ENCODE measurements around the gene RYR2. TPM values are rescaled to one million over a fixed set of nuclear protein-coding genes. Genes with fewer than 3 reads are reported as not detected.

RYR2 gene
- total and polyA plus RNA-seq, 2 donors (not counting 1 experiment from before 2014, with no cell fraction given), result not detected

DNA sequence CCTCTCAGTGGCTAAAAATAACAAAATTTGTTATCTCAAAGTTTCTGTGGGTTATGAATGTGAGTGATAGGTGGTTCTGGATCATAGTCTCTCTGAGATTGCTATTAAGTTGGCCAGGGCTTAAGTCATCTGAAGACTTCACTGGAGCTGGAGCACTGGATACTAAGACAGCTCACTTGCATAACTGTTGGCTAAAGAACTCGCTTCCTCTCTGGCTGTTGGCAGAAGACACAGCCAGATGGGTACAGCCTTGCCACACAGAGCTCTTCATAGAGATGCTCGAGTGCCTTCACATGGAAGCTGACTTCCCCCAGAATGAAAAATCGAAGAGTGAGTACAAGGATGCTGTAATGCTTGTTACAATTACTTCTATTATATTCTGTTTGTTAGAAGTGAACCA is 514.9 kb downstream of the RYR2 start:
- H3K4me3 ChIP-seq (ENCODE audit: control extremely low read depth in 1 of 5, extremely low read depth in 1 of 5, insufficient read depth in 1 of 5, low read depth in 2 of 5, low read length in 4 of 5), result no peak overlapping the region
- intact Hi-C loops (cut with micrococcal nuclease), result no loop called here
- DNase-seq, result no peak
- no peak for ATAC-seq (ENCODE audit: low read depth)
- no peaks in the 10 kb centered on the region for H3K4me1 ChIP-seq (ENCODE audit: control insufficient read depth in 2 of 2, insufficient read depth in 2 of 2, low read length in 2 of 2)
- Mint-ChIP-seq H3K27me3 (no peaks in the 10 kb centered on the region), H3K27ac (no peak overlapping the region), H3K9me3 (ENCODE audit: insufficient read depth) (no peaks in the 10 kb centered on the region), H3K4me1 (no peaks in the 10 kb centered on the region), H3K4me3 (no peak overlapping the region)
- no peak overlapping the region for H2AFZ ChIP-seq (ENCODE audit: insufficient read depth, low read depth, low read length, poor library complexity, severe bottlenecking)
- no peak overlapping the region for H3K27ac ChIP-seq (ENCODE audit: low read length in 2 of 2)
- TF ChIP-seq EZH2 (IDR thresholded peaks at IDR 0.05; ENCODE audit: borderline replicate concordance, insufficient read depth, low read depth, low read length, poor library complexity, severe bottlenecking), result no peak
- TF ChIP-seq, protein P1, sequence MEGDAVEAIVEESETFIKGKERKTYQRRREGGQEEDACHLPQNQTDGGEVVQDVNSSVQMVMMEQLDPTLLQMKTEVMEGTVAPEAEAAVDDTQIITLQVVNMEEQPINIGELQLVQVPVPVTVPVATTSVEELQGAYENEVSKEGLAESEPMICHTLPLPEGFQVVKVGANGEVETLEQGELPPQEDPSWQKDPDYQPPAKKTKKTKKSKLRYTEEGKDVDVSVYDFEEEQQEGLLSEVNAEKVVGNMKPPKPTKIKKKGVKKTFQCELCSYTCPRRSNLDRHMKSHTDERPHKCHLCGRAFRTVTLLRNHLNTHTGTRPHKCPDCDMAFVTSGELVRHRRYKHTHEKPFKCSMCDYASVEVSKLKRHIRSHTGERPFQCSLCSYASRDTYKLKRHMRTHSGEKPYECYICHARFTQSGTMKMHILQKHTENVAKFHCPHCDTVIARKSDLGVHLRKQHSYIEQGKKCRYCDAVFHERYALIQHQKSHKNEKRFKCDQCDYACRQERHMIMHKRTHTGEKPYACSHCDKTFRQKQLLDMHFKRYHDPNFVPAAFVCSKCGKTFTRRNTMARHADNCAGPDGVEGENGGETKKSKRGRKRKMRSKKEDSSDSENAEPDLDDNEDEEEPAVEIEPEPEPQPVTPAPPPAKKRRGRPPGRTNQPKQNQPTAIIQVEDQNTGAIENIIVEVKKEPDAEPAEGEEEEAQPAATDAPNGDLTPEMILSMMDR (IDR thresholded peaks at IDR 0.05), result no peak
- no peaks in the 10 kb centered on the region for H3K27me3 ChIP-seq (replicated peaks in 1 of 4; ENCODE audit: control extremely low read depth in 1 of 4, control insufficient read depth in 3 of 4, insufficient read depth in 4 of 4, low read length in 3 of 4)
- no peak overlapping the region for H3K9ac ChIP-seq (ENCODE audit: low read length)
- POLR2A ChIA-PET, result no interaction called here
- no peaks in the 10 kb centered on the region for H4K20me1 ChIP-seq (ENCODE audit: control insufficient read depth, insufficient read depth, low read length, poor library complexity, severe bottlenecking)
- no peaks in the 10 kb centered on the region for H3K9me3 ChIP-seq (ENCODE audit: control extremely low read depth in 1 of 3, control insufficient read depth in 2 of 3, insufficient read depth in 1 of 3, low read length in 2 of 3)
- CTCF ChIA-PET, result interaction anchor here (1.3 kb wide), 1 partner anchor 13 kb away, joined by 3 read pairs; no protein-coding TSS in a partner anchor
- H3K79me2 ChIP-seq (ENCODE audit: control insufficient read depth, insufficient read depth, low read length), result no peaks in the 10 kb centered on the region
- H3K36me3 ChIP-seq (replicated peaks in 1 of 2; ENCODE audit: control extremely low read depth in 1 of 2, control insufficient read depth in 1 of 2, extremely low read depth in 1 of 2, insufficient read depth in 2 of 2, low read length in 1 of 2), result no peaks in the 10 kb centered on the region
- no peak overlapping the region for H3K4me2 ChIP-seq (replicated peaks; ENCODE audit: low read depth, low read length, poor library complexity, severe bottlenecking)
- WGBS (ENCODE audit: insufficient coverage), result 50% methylated on average over 1 of the region's 3 CpGs

- no peak for TF ChIP-seq EZH2 (IDR thresholded peaks at IDR 0.05; ENCODE audit: borderline replicate concordance, insufficient read depth, low read depth, low read length, poor library complexity, severe bottlenecking)
- TF ChIP-seq, protein P1 (IDR thresholded peaks at IDR 0.05), result peak; percentile 84
- DNase-seq, result peak; percentile 50
- Histone ChIP-seq H3K79me2 (ENCODE audit: control insufficient read depth, insufficient read depth, low read length) (no peaks in the 10 kb centered on the region), H4K20me1 (ENCODE audit: control insufficient read depth, insufficient read depth, low read length, poor library complexity, severe bottlenecking) (no peaks in the 10 kb centered on the region), H3K4me3 (ENCODE audit: control extremely low read depth in 1 of 5, extremely low read depth in 1 of 5, insufficient read depth in 1 of 5, low read depth in 2 of 5, low read length in 4 of 5) (no peak overlapping the region), H3K27ac (ENCODE audit: low read length in 2 of 2) (no peak overlapping the region), H2AFZ (ENCODE audit: insufficient read depth, low read depth, low read length, poor library complexity, severe bottlenecking) (no peak overlapping the region), H3K4me1 (ENCODE audit: control insufficient read depth in 2 of 2, insufficient read depth in 2 of 2, low read length in 2 of 2) (no peaks in the 10 kb centered on the region), H3K9me3 (ENCODE audit: control extremely low read depth in 1 of 3, control insufficient read depth in 2 of 3, insufficient read depth in 1 of 3, low read length in 2 of 3) (no peaks in the 10 kb centered on the region), H3K36me3 (replicated peaks in 1 of 2; ENCODE audit: control extremely low read depth in 1 of 2, control insufficient read depth in 1 of 2, extremely low read depth in 1 of 2, insufficient read depth in 2 of 2, low read length in 1 of 2) (no peaks in the 10 kb centered on the region), H3K9ac (ENCODE audit: low read length) (no peak overlapping the region), H3K27me3 (replicated peaks in 1 of 4; ENCODE audit: control extremely low read depth in 1 of 4, control insufficient read depth in 3 of 4, insufficient read depth in 4 of 4, low read length in 3 of 4) (no peaks in the 10 kb centered on the region), H3K4me2 (replicated peaks; ENCODE audit: low read depth, low read length, poor library complexity, severe bottlenecking) (no peak overlapping the region)
- ChIA-PET CTCF (interaction anchor here (0.6 to 2.2 kb wide), 10 partner anchors 10 to 1458 kb away, joined by 3 to 12 read pairs (median 3); no protein-coding TSS in a partner anchor), POLR2A (no interaction called here)
- no peak for ATAC-seq (ENCODE audit: low read depth)
- no CpG with 5 or more reads among the region's 4 CpGs for WGBS (ENCODE audit: insufficient coverage)
- intact Hi-C loops (cut with micrococcal nuclease), result loop anchor here (5.0 kb wide), 1 partner anchor 960 kb away; the partner anchor contains the start of gene HEATR1
- Mint-ChIP-seq H3K27ac (no peak overlapping the region), H3K4me1 (no peaks in the 10 kb centered on the region), H3K9me3 (ENCODE audit: insufficient read depth) (no peaks in the 10 kb centered on the region), H3K4me3 (no peak overlapping the region), H3K27me3 (no peaks in the 10 kb centered on the region)
These were observed 520.3 kb downstream of the RYR2 start for GRCh38 chr1:237562242-237562823.
